HG03064 (cell line): ENCODE data around the gene MRPS21.

Experiments used
- ATAC-seq: cut with Tn5 transposase; IDR thresholded peaks from one replicate; pipeline ENCODE4 v1.9.1; 2021; ENCODE audit warnings: low read depth; ENCODE audit not compliant: unreplicated experiment

Gene MRPS21

GRCh38 chr1:150293433-150294253, at the start of gene MRPS21:
Gene MRPS21 (plus strand): TSS chr1:150293861. CDS start chr1:150294367, 506 bp downstream.
- ATAC-seq: peak; percentile 87

DNA sequence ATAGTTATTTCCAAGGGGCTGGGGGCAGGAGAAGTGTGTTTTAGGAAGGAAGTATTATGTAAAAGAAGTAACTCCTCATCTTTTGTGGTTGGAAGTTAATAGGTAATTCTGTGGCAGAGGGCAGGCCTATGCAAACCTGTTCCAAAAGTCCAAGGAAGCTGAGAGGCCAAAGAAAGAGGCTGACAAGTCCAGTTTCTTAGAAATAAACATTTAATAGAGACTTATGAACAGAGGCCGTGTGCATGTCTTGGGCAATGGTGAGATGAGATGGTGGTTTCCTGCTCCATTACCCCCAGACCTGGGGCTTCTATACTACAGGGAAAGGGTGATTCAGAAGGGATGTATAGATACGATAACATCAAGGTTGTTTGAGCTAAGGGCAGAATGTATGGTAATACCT, 43.7 kb upstream of the MRPS21 start:
- ATAC-seq: no peak

GRCh38 chr1:150256198-150256553, 37.5 kb upstream of the MRPS21 start:
- ATAC-seq: no peak

DNA sequence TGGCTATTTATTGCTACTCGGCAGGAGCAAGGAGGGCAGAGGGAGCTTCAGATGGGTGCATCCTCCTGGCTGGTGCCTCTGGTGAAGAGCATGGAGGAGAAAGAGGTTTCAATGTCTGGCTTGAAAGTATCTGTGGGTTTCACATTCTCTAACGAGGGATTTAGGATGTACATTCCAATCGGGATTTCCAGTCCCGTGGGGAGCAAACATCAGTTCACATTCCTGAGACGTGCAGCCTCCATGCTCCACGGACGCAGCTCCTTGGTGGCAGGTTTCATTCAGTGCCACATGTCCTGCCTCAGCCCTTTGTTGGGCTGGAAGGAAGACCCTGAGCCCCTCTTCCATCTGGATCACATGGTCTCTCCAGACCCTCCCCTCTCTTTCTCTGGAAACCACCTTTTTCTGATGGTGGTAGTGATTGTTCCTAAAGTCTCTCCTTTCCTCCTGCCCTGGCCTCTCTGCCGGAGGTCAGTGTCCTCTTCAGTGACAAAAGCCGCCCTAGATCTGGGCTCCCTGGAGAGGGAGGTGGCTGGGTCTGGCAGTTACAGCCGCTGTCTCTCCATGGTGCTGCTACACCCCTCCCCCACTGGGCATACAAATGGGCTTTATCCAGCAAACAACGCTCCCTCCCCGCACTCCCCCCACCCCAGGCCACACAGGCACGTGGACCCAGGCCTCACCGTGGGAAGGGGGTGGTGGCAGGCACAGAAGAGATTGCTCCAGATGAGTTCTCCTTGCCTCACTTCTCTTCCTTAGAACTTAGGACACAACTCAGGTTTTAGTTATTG, 36.9 kb upstream of the MRPS21 start:
- no peak for ATAC-seq

GRCh38 chr1:150257624-150258585, 35.8 kb upstream of the MRPS21 start, which contains the start of gene CA14:
Gene CA14 (plus strand): TSS chr1:150257774. CDS start chr1:150258129, 355 bp downstream.
- no peak for ATAC-seq

GRCh38 chr1:150259217-150259616, 34.4 kb upstream of the MRPS21 start:
- ATAC-seq: no peak

- ATAC-seq: no peak
Measured at GRCh38 chr1:150259758-150260669, 33.6 kb upstream of the MRPS21 start.

DNA sequence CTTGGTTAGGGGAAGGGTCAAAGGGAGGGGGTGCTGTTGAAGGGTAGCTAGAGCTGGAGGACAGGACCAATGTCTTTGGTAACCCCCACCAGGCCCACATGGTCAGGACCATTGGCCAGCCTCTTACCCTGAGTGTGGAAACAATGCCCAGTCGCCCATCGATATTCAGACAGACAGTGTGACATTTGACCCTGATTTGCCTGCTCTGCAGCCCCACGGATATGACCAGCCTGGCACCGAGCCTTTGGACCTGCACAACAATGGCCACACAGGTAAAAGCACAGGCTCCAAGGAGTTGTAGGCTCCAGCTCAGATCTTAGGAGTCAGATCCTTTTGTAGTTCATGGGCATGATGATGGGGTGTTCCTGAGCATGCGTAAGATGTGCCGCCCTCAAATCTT, 32.3 kb upstream of the MRPS21 start:
- ATAC-seq: no peak

DNA sequence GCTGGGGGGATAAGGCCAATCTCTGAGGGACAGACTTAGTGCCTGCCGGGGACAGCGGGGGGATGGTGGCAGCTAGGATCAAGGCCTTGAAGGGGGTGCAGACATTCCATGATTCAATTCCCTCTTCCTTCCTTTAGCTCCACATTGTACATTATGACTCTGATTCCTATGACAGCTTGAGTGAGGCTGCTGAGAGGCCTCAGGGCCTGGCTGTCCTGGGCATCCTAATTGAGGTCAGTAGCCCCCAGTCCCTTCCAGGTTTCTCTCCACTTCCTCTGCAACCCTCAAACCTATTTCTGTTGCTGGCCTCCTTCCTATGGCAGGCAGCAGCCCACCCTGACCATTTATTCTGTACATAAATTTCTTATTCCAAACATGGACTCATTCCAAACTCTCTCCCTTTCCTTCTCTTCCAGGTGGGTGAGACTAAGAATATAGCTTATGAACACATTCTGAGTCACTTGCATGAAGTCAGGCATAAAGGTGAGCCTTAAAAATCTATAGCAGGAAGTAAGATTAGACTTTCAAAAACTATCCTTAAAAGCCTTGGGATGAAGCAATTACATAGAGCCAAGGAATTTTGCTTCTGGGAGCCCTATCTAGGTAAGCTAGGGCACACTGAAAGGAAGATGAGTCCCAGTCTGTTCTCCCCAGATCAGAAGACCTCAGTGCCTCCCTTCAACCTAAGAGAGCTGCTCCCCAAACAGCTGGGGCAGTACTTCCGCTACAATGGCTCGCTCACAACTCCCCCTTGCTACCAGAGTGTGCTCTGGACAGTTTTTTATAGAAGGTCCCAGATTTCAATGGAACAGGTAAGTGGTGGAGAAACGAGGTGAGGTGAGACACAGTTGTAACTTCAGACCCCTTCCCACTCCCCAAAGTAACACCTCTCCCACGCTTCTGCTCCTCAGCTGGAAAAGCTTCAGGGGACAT, 31.0 kb upstream of the MRPS21 start:
- ATAC-seq: no peak

- no peak for ATAC-seq
Measured at GRCh38 chr1:150263549-150263948, 30.1 kb upstream of the MRPS21 start.

DNA sequence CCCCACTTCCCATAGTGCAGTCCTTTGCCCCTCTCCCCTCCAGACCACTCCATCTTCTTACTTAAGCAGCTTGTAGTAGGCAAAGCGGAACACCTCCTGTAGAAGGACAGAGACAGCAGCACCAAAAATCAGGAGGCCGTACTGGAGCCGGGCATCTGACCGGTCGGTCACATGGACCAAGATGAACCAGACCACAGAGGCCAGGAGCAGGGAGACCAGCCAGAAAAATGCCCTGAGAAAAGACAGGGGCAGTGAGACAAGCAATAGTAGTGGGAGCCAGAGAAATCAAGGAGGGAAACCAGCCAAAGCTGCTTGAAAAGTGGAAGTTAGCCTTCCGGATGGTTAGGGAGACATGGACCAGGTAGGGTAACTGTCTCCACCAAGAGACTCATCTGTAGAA, 25.8 kb upstream of the MRPS21 start:
- ATAC-seq: no peak

DNA sequence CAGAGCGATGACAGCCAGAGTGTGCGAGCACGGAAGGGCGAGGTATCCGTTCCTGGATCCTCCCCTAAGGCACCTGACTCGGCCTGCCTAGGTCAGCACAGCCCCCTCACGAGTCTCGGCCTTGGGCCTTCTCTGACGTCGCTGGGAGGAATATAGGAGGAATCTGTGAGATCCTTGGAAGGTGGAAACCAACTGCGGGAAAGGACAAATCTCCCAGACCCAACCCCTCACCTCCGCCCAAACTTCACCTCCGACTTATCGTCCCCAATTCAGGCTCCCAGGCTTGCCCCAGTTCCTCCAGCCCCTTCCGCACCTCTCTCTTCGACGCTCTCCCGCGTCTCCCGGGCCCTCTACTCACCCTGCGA, 25.3 kb upstream of the MRPS21 start:
- no peak for ATAC-seq

DNA sequence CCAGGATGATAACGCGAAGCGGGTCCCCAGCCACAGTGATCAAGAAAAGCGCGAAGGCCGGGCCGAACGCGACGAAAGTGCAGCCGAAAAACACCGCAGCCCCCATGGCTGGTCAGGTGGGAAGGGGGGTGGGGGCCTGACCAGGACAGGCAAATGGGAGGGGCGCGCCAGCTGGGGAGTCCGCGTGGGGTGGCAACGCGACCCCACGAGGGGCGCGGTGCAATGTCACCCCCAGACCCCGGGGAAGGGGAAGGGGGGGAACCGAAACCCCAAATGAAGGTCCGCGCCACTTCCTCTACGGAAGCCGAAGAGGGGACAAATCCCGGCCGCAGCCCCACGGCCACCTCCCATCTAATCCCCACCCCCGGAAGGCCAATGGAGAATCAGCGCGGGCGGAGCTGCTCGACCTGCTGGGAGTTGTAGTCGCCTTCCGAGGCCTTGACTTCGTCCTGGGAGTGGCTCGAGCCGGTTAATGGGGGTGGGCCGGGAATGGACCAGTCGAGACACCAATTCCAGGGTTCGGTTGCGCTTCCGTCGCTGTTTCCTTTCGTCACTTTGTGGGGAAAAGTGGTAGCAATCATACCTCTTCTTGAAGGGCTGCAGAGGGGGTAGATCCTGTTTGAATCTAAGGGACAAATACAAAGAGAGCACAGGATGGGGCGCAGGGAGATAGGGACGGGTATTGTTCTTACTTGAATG, 24.8 kb upstream of the MRPS21 start, which contains the start of gene APH1A:
APH1A (minus strand) TSS at position 312 of the 699 bp plus-strand sequence; CDS start at position 106, 206 bp downstream.
- ATAC-seq: peak; percentile 74

- ATAC-seq: no peak
Measured at GRCh38 chr1:150269451-150269850, 24.2 kb upstream of the MRPS21 start.

DNA sequence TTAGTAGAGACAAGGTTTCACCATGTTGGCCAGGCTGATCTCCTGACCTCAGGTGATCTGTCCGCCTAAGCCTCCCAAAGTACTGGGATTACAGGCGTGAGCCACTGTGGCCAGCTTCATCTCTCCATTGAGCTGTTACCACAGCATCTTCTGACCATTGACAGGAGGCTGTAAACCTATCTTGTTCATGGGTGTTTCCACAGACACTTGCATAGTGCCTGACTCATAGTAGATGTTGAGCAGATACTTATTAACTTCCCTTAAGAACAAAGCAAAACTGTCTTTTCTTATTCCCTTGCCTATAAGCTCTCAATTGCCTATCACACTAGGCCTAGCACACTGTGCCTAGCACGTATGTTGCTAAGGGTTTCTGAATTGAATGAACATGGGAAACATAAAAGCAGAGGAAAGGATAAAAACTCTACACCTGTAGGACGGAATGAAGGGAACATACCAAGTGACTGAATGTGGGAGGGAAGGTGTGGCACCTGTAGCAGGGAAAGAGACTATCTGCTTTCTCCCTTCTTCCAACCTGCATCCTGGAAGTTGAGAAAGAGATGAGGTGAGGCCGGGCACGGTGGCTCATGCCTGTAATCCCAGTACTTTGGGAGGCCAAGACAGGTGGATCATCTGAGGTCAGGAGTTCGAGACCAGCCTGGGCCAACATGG, 22.2 kb upstream of the MRPS21 start:
- ATAC-seq: no peak

- no peak for ATAC-seq
Measured at GRCh38 chr1:150273311-150273710, 20.4 kb upstream of the MRPS21 start.

GRCh38 chr1:150280138-150280707, 13.4 kb upstream of the MRPS21 start:
- ATAC-seq: no peak
